ENCODE measurements around the gene CDCP2.

- TF ChIP-seq GABPA (IDR thresholded peaks at IDR 0.05; ENCODE audit: borderline replicate concordance, insufficient read depth, low read length) (no peak), CTCF (IDR thresholded peaks at IDR 0.05; ENCODE audit: control extremely low read depth in 1 of 3, insufficient read depth in 1 of 3, low read depth in 1 of 3, low read length in 3 of 3) (no peak), EP300 (IDR thresholded peaks at IDR 0.05; ENCODE audit: borderline replicate concordance in 1 of 2, low read depth in 2 of 2, low read length in 2 of 2) (no peak), KDM5A (IDR thresholded peaks at IDR 0.05; ENCODE audit: low read length) (no peak), POLR2AphosphoS5 (IDR thresholded peaks at IDR 0.05; ENCODE audit: low read depth, low read length) (no peak), FOSL1 (IDR thresholded peaks at IDR 0.05; ENCODE audit: insufficient read depth, low read depth, low read length) (no peak), POLR2A (IDR thresholded peaks at IDR 0.05; ENCODE audit: control extremely low read depth in 1 of 2, low read depth in 2 of 2, low read length in 2 of 2) (no peak), HDAC2 (IDR thresholded peaks at IDR 0.05; ENCODE audit: borderline replicate concordance in 1 of 2, low read depth in 2 of 2, low read length in 2 of 2) (no peak), CREB1 (IDR thresholded peaks at IDR 0.05) (no peak), SUZ12 (IDR thresholded peaks at IDR 0.05; ENCODE audit: low read length) (no peak)
These were observed 37.7 kb upstream of the CDCP2 start for GRCh38 chr1:54190526-54190925.

Data from H1 (cell line).